ENCODE measurements around the gene POLR1H.
A peak's percentile ranks its signal among the peaks of the same experiment; 100 is the strongest.

The POLR1H gene

DNA sequence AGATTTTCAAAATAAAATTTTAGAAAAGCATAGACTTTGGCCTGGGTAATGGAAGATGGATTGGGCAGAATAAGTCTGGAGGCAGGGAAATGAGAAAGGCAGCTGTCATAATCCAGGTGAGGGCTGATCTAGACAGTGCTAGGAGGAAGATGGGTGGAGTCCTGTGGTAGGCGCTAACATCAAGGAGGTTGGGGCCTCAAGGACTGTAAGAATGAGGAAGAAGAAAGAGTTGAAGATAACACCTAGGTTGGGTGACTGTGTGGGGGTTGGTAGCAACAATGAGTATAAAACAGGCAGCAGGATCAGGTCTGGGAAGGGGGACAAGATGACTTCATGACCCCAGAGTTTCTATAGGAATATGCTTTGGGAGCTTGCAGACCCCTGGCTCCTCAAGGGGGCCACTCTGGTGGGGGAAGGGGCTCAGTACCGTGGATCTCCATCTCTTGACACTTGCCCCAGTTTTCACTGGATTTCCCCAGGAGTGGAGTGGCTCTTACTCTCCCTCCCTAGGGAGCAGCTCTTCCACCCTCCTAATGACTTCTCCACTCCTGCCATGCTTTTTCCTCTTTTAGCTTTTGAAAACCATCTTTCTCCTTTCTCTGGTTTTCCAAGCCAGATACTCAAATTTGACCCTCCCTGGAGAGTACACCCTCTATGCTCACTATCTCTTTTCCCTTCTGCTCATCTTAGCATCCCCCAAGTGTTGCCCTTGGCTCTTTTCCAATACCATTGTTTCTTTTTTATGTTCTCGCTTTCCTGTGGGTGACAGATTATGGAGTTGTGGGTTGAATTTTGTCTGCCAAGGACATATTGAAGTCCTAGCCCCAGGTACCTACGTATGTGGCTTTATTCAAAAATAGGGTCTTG, 37.1 kb downstream of the POLR1H start:
- DNase-seq, result no peak

DNA sequence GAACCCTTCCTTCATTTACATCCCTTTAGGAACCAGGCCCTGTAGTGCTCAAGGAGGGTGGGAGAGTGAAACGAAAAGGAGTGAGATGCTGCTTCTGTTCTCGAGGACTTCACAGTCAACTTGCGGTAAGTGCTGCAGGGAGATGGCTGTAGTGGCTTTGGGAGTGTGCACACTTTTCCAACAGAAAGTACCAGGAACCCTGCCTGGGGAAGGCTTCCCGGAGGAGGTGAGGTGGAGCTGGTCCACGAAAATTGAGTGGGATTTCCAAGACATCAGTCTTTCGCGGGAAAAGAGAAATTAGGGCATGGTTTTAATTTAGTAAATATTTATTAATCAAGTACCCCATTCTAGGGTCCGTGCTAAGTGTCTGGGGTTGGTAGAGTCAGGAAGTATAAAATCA, 39.1 kb downstream of the POLR1H start:
- DNase-seq, result no peak

DNA sequence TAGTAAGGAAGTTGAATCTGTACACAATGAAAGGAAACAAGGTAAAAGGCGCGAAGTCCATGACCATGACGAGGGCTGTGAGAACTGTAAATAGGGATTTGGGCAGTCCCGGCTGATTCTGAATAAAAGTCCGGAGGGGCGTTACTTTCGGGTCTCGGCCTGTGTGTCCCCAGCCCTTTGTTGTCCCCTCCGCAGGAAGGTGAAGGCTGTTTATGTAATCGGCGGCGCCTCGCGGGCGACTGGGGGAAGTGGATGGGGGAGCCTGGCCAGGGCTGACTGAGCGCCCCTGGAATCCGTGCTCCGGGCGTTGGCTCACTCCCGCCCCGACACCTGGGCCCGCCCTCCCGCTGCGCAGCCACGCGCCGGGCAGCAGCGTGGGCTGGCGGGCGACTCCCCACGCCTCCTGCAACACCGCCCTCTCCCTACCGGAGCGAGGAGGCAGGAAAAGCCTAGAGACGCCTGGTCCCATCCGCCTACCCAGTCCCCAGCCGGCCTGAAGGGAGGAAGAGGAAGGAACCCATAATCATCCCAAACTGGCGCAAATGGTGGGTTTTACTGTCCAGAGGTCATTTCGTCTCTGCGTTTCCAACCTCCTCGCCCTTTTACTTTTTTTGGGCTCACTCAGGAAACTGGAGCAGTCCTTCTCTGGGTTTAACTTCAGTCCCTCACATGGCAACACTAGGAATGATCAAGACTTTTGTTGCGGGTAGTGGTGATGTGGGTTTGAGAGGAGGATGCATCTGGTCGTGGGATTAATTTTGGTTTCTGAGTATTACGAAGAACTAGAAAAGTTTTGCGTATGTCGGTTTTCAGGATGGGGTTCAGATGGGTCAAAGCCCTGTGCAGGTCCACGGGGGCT, 39.7 kb downstream of the POLR1H start:
- peak; percentile 71 for DNase-seq

DNA sequence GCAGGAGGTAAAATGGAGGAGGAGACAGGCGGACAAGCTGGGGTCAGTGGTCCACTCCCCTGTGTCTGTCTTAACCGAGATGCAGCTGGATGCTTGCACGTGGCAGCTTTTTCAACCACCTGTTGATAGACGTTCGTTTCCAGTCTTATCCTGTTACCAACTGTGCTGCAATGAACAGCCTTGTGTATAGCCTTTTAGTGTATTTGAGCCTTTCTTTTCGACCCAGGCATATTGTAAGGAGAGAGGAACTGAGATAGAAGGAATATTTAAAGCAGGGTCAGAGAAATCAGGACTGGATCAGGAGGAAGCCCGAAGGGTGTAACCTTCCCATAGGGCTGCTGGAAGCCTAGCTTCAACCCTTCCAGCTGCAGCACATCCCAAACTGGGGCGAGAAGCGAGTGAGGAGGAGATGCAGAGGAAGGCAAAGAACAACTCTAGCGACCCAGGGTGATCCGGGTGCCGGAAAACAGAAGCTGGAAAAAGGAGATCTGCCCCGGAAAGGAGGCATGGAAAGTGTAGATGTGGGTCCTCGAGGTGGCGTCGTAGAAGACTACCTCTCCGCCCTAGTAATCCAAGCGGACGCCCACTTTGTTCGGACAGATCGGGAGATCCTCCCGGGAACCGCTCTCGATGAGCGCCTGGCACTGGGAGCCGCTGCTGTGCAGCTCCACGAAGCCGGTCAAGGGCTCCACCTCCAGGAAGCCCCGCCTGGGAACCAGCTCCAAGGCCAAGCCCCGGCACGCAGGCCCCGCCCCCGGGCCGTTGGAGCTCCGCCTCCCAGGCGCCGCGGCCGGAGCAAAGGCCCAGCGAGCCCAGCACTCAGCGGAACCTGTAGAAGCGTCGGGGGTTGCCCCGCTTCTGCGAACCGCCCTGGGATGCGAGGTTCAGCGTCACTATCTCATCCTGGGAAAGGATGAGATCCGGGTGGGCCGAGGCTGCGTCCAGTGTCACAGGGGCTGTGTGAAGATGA, 40.7 kb downstream of the POLR1H start:
- DNase-seq, result peak; percentile 94

DNA sequence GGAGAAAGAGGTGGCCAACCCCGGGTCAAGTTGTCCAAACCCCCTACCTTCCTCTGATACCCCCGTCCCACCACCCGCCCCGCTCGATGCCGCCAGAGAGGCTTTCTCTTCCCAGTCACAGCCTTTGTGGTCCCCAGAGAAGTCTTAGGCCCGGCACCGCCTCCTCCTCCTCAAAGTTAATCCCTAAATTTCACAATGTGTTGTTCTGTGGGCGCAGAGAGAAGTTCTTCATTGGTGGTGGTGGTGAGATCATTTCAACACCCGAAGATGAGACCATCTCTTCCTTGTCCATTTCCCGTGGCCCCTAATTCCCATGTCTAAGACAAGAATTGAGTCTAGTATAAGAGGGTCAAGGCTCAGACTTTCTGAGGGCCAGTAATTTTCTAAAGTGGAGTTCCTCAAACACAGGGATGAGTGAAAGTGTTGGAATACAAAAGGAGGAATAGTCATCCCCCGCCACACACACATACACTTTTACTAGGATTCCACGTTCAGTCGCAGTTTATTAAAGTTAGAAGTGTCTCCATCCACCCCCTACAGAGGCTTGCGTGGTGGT, 41.4 kb downstream of the POLR1H start:
- no peak for DNase-seq

- peak; percentile 92 for DNase-seq
Observed at GRCh38 chr6:30102970-30103871, 42.2 kb downstream of the POLR1H start.

DNA sequence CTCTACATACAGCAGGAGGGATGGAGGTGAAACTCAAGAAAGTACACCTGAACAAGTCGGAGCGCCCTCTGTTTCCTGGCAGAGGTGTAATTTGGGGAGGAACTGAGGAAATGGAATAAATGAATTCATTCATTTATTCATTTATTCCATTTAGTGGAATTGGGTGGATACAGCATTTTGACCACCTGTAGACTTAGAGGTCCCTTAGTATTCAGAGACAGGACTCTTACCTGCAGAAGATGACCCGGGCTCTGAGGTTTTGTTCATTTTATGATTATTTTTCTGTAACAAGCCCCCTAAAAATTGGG, 42.8 kb downstream of the POLR1H start:
- no peak for DNase-seq

GRCh38 chr6:30104661-30105060, 43.6 kb downstream of the POLR1H start:
- no peak for DNase-seq

- DNase-seq, result no peak
Observed at GRCh38 chr6:30111266-30111856, 50.3 kb downstream of the POLR1H start.

DNA sequence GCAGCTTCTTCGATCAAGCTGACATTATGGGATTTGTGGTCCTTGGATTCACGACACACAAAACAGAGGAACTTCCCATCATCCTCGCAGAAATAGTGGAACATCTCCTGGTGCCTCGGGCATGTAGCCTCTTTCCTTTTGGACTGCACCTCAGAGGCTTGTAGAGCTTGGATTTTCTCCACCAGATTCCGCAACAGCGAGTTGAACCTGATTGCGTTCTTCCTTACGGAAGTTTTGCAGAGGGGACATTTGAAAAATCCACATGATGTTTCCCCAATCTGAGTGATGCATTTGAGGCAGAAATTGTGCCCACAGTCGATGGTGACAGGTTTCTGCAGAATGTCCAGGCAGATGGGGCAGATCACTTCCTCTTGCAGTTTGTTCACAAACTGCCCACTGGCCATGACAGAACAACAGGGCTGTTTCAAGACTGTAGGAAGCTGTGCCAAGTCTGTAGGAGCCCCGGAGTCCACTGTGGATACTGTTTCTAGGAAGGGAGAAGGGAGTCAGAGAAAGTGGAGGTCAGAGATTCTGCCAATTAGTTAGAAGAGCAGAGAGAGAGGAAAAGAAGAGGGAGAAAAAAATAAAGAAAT, 51.4 kb downstream of the POLR1H start:
- DNase-seq, result no peak

GRCh38 chr6:30113003-30113759, 52.1 kb downstream of the POLR1H start, which contains the start of gene TRIM31:
Gene TRIM31, minus strand, starts transcription at chr6:30113090. Its CDS starts 285 bp downstream, at chr6:30112805.
- DNase-seq, result no peak

DNA sequence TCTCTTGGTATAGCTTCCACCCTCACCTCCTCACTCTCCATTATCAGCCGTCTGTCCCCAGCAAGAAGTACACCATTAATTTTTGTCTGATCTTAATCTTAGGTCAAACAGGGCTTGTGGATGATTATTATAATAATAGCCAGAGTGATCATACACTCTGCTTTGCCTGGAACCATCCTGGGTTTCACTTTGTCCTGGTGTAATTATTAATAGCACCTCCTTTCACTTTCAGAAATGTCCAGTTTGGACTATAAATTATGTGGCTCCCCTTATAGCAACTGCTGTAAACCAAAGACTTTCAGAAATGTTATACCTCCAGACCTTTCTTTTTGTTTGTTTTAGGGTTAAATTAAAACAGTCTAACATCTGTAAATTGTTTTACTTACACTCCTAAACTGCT, 52.8 kb downstream of the POLR1H start:
- DNase-seq, result no peak

Data from NCI-H69 (cell line).